Heart left ventricle (tissue), 16 donors: ENCODE results near the gene SPIRE1. TPM values are rescaled to one million over a fixed set of nuclear protein-coding genes. Genes with fewer than 3 reads are reported as not detected.

Source experiments
- ATAC-seq, 4 donors: fragments of 200-7000 bp; cut with Tn5 transposase; one replicate each; pipeline ENCODE4 v1.9.1; 2020 to 2022; ENCODE audit warnings: moderate library complexity in 4 of 4, mild to moderate bottlenecking in 3 of 4, moderate number of reproducible peaks in 1 of 4
- DNase-seq, 5 donors: peaks; one replicate each; pipeline ENCODE4 v3.0.0-alpha.2; 2020
- H3K27ac ChIP-seq, 12 donors: fragments of 200-600 bp; sonication (generic) in 4 of 12; one replicate each; pipeline versions ENCODE4 v1.5.0 to v1.8.0; 2016 to 2022; ENCODE audit warnings: mild to moderate bottlenecking in 2 of 12
- H3K27me3 ChIP-seq, 9 donors: fragments of 200-600 bp; sonication (generic) in 2 of 9; one replicate each; pipeline versions ENCODE4 v1.5.1 to v1.8.0; 2016 to 2022; ENCODE audit warnings: mild to moderate bottlenecking in 3 of 9
- H3K36me3 ChIP-seq, 9 donors: fragments of 200-600 bp; sonication (generic) in 2 of 9; one replicate each; pipeline versions ENCODE4 v1.5.0 to v1.8.0; 2018 to 2022; ENCODE audit warnings: mild to moderate bottlenecking in 2 of 9
- H3K4me1 ChIP-seq, 12 donors: fragments of 200-600 bp; sonication (generic) in 4 of 12; one replicate each; pipeline versions ENCODE4 v1.5.0 to v1.8.0; 2016 to 2022; ENCODE audit warnings: mild to moderate bottlenecking in 3 of 12
- H3K4me3 ChIP-seq, 12 donors: fragments of 200-600 bp; sonication (generic) in 4 of 12; one replicate each; pipeline versions ENCODE4 v1.5.0 to v1.8.0; 2017 to 2022; ENCODE audit warnings: mild to moderate bottlenecking in 9 of 12, moderate library complexity in 4 of 12
- H3K9me3 ChIP-seq, 12 donors: fragments of 200-600 bp; sonication (generic) in 4 of 12; one replicate each; pipeline versions ENCODE4 v1.5.0 to v1.8.0; 2016 to 2022; ENCODE audit warnings: mild to moderate bottlenecking in 1 of 12
- CTCF ChIP-seq, 12 donors: fragments of 200-600 bp; sonication (generic) in 4 of 12; IDR thresholded peaks; one replicate each; pipeline versions ENCODE4 v1.5.0 to v1.8.0; 2018 to 2022; ENCODE audit warnings: antibody characterized with exemption in 12 of 12, mild to moderate bottlenecking in 5 of 12
- POLR2A ChIP-seq, 2 donors: fragments of 450-650 bp; IDR thresholded peaks; one replicate each; pipeline ENCODE4 v1.6.1; 2017; ENCODE audit warnings: antibody characterized with exemption in 2 of 2, mild to moderate bottlenecking in 2 of 2, moderate library complexity in 2 of 2
- WGBS, 4 donors: extraction: QIAGEN DNeasy Blood & Tissue Kit in 2 of 4; methylation state at CpG; one replicate each; pipeline versions ENCODE4 v1.1.5 to v1.1.7; 2013 to 2018; 5-methylcytosine and 5-hydroxymethylcytosine counted together
- intact Hi-C, 10 donors: fragments of 100-400 bp; cut with DNase I; formaldehyde crosslinking; loops; one replicate each; pipeline versions ENCODE4 v1.11.1 to v1.14.2; 2022
- polyA plus RNA-seq, 2 donors: library from polyadenylated mRNA; stranded (reverse); fragments of 200-250 nt; gene quantifications; one replicate each; pipeline ENCODE4 v1.2.3, GENCODE V29; 2013
- total RNA-seq, 9 donors: library from RNA; depleted of rRNA in 2 of 9; stranded (reverse); fragments of >200 nt in 2 of 9; fragmentation: NEBNext Ultra II Directional in 3 of 9; extraction: Animal tissue kit (Norgen Biotek cat#: 25700) in 3 of 9; gene quantifications; one replicate each; pipeline versions ENCODE4 v1.1.0 to v1.2.4, GENCODE V29; 2016 to 2023
- donor health status: ischemic (EF 13 %, LVEDD 7.1; RV severe dilation, severe dysfunction).
- donor health status: healthy with polysubstance abuse.
- donor health status: DM: no; HTN: yes; CAD: no.
- donor health status: DM: no; HTN: no; CAD: no.
- donor health status: ischemic (EF 25% LVEDD 6.9; RV normal size, moderate dysfunction).
- donor health status: ischemic (EF 25% LVEDD 5.7; RV mildly dilated, moderate dysfunction).
- donor health status: healthy.
- donor health status: DM: yes; HTN: yes; CAD: no.
- donor health status: ischemic (EF 35%, LVEDD 5.7; RV mildly dilated, moderate dysfunction).
- donor health status: nonischemic (EF 11% LVEDD 7.7; RV severe dilation, severe dysfunction).
- donor health status: DM: yes; HTN: yes; CAD: no.
- donor health status: PGD.
- donor health status: ischemic (EF 29% LVEDD 5.4; RV normal size, mild dysfunction).
- donor health status: nonischemic (EF 23%, LVEDD 6.1; RV moderate dilation, normal function).

The SPIRE1 gene
- total and polyA plus RNA-seq, 11 donors: 8.3 to 67.6 (median 47.8) TPM

GRCh38 chr18:12479536-12479935 is 178.4 kb downstream of the SPIRE1 start:
- intact Hi-C loops: loop anchor here in 1 of 10 donors (10.0 kb wide), 1 partner anchor 175 kb away; the partner anchor contains the start of gene SPIRE1

GRCh38 chr18:12478269-12479047 is 179.4 kb downstream of the SPIRE1 start:
- no peak overlapping the region for H3K4me3 ChIP-seq
- H3K27me3 ChIP-seq: no peaks in the 10 kb centered on the region
- H3K4me1 ChIP-seq: peaks cover 0 to 4% (median 0%) of the 10 kb centered on the region in 12 donors
- peaks cover 0 to 57% (median 17%) of the 10 kb centered on the region in 9 donors for H3K36me3 ChIP-seq
- H3K27ac ChIP-seq: no peak overlapping the region
- WGBS, 4 donors: 94 to 97% (median 96%) methylated on average over 12 of the region's 12 CpGs
- no peak for DNase-seq
- H3K9me3 ChIP-seq: no peaks in the 10 kb centered on the region
- peak in 2 of 4 donors; percentile 22 to 50 for ATAC-seq
- intact Hi-C loops: loop anchor here in 1 of 10 donors (10.0 kb wide), 1 partner anchor 176 kb away; the partner anchor contains the start of gene SPIRE1
- TF ChIP-seq CTCF (IDR thresholded peaks at IDR 0.05) (no peak), POLR2A (IDR thresholded peaks at IDR 0.05) (no peak)

More at GRCh38 chr18:12479536-12479935, 178.4 kb downstream of the SPIRE1 start:
- H3K36me3 ChIP-seq: peaks cover 0 to 47% (median 17%) of the 10 kb centered on the region in 9 donors
- TF ChIP-seq CTCF (IDR thresholded peaks at IDR 0.05) (no peak), POLR2A (IDR thresholded peaks at IDR 0.05) (no peak)
- DNase-seq: no peak
- H3K27ac ChIP-seq: no peak overlapping the region
- peaks cover 0 to 4% (median 0%) of the 10 kb centered on the region in 12 donors for H3K4me1 ChIP-seq
- no peaks in the 10 kb centered on the region for H3K9me3 ChIP-seq
- no peak overlapping the region for H3K4me3 ChIP-seq
- H3K27me3 ChIP-seq: no peaks in the 10 kb centered on the region
- ATAC-seq: no peak
- 91 to 98% (median 93%) methylated on average over 3 of the region's 3 CpGs for WGBS, 4 donors

GRCh38 chr18:12477606-12478005 is 180.3 kb downstream of the SPIRE1 start:
- 91 to 95% (median 93%) methylated on average over 11 of the region's 11 CpGs for WGBS, 4 donors
- TF ChIP-seq CTCF (IDR thresholded peaks at IDR 0.05) (no peak), POLR2A (IDR thresholded peaks at IDR 0.05) (no peak)
- no peaks in the 10 kb centered on the region for H3K9me3 ChIP-seq

GRCh38 chr18:12476955-12477354 is 181.0 kb downstream of the SPIRE1 start:
- Histone ChIP-seq H3K27ac (no peak overlapping the region), H3K36me3 (peaks cover 0 to 60% (median 17%) of the 10 kb centered on the region in 9 donors), H3K4me1 (peaks cover 0 to 3% (median 0%) of the 10 kb centered on the region in 12 donors), H3K4me3 (no peak overlapping the region), H3K27me3 (no peaks in the 10 kb centered on the region), H3K9me3 (no peaks in the 10 kb centered on the region)
- ATAC-seq (no peak), DNase-seq (no peak)
- intact Hi-C loops: loop anchor here in 1 of 10 donors (10.0 kb wide), 1 partner anchor 178 kb away; the partner anchor contains the start of gene SPIRE1
- no peak for TF ChIP-seq POLR2A (IDR thresholded peaks at IDR 0.05)
- no peak for TF ChIP-seq CTCF (IDR thresholded peaks at IDR 0.05)
- WGBS, 4 donors: 63 to 86% (median 83%) methylated on average over 2 of the region's 2 CpGs

More at GRCh38 chr18:12477606-12478005, 180.3 kb downstream of the SPIRE1 start:
- H3K36me3 ChIP-seq: peaks cover 0 to 60% (median 17%) of the 10 kb centered on the region in 9 donors
- no peak overlapping the region for H3K27ac ChIP-seq
- H3K27me3 ChIP-seq: no peaks in the 10 kb centered on the region
- no peak for DNase-seq
- intact Hi-C loops: loop anchor here in 1 of 10 donors (10.0 kb wide), 1 partner anchor 177 kb away; the partner anchor contains the start of gene SPIRE1
- H3K4me3 ChIP-seq: no peak overlapping the region
- H3K4me1 ChIP-seq: peaks cover 0 to 4% (median 0%) of the 10 kb centered on the region in 12 donors
- ATAC-seq: no peak
